ENCODE data around the gene MOB3A. TPM values are rescaled to one million over a fixed set of nuclear protein-coding genes. Genes with fewer than 3 reads are reported as not detected.

Gene MOB3A
- polyA plus RNA-seq, 1 donor = 13.4 TPM

DNA sequence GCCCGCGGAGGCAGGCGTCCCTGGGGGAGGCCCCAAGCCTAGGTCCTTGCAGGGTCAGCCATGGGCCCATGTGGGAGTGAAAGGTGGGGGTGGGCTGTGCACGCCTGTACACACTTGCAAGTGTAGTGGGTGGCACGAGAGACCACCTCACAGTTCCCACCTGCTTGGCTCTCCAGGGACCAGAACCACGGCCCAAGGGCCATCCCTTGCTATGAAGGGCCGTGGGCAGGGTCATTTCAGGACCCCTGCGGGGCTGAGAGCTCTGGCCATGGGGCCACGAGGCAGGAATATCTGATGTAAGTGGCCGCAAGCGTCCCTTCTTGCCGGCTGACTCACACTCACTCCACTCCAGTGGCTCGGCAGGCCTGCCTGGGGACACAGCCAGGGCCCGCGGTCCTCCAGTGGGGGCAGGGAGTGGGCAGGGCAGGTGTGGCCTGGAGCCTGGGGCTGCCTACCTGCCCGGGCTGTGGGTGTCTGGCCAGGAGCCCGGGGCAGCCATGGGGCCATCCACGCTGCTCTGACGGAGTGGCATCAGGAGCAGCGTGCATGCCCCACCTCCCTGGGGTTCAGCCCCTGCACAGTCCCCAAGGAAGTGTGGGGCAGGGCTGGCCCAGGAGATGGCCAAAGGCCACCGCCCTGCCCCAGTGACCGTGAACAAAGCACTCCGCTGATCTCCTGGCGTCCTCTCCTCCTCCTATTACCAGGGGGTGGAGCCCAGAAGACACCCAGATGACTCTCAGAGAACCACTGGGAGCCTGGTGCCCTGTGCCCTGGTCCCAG lies 36.5 kb downstream of the MOB3A start:
- DNase-seq (ENCODE audit: low read depth) = no peak

DNA sequence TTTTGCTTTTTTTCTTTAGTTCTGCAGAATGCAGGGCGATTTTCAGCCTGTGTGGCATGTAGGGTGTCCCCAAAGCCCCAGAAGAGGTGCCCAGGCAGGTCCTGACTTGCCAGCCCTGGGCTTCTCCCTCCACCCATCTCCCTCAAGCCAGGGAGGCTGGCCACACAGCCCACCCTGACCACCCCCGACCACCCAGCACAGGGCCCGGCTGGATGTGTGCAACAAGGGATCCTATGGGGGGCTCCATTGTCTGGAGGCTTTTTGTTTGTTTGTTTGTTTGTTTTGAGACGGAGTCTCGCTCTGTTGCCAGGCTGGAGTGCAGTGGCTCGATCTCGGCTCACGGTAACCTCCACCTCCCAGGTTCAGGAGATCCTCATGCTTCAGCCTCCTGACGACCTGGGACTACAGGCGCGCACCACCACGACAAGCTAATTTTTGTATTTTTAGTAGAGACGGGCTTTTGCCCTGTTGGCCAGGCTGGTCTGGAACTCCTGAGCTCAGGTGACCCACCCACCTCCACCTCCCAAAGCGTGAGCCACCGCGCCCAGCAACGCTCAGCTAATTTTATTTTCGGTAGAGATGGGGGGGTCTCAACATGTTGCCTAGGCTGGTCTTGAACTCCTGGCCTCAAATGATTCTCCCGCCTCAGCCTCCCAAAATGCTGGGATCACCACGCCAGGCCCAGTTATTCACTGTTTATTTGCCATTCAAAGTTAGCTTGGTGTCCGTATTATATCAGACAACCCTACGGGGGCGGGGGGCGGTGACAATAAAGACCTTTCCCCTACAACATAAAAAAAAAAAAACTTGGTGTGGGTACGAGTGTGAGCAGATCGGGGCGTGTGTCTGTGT lies 37.3 kb downstream of the MOB3A start:
- DNase-seq (ENCODE audit: low read depth) = no peak

DNA sequence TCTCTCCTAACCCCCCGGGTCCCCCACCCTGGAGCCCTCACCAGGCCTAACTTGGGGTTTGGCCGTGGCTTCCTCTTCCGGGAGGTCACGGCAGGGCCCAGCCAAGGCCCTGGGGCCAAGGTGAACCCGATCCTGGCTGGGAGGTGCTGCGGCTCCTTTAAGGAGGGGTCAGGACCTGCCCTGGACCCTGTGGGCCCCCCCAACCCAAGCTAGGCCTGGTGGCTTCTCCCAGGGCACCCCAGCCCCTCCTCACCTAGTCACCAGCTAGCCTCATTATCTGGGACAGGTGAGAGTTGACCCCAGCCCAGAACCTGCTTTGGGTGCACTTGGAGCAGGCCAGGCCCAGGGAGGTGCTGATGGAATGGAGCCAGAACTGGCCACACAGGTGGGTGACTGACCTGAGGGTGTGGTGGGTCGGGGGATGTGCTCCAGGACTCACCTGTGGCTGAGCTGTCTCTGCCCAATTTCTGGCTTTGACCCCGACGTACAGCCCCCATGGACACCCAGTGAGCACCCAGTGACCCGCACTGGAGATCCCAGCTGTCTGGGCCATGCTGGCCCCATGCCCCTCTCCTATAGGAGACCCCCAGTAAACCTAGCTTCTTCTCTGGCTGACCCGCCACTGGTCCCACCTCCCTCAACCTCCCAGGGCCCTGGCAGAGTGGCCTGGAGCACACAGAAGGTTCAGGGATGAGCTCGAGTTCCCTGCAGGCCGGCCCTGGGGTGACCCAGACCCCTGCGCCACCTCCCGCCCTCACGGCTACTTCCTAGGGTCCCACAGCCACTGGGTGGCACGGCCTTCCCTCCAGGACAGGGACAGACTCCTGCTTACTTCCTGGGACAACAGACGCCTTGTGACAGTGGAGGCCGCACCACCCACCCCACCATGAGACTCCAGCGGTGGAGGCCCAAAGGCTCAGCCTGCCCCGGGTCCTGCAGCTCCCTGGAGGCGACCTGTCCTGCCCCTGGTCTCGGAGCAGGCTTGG lies 38.3 kb downstream of the MOB3A start:
- no peak for DNase-seq (ENCODE audit: low read depth)

DNA sequence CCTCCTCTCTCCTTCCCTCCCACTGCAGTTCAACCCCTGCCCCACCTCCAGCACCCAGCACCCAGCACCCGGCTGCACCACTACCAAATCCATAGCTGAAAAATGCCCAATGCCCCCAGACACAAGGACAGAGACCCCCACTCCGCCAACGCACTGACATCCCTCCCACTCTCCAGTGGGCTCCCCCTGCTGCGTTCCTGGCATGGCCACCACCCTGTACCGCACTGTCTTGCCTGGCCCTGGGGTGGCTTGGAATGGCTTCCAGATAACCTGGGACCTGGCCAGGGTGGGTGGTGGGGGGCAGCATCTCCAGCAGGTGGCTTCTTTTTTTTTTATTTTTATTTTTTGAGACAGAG lies 39.3 kb downstream of the MOB3A start:
- no peak for DNase-seq (ENCODE audit: low read depth)

DNA sequence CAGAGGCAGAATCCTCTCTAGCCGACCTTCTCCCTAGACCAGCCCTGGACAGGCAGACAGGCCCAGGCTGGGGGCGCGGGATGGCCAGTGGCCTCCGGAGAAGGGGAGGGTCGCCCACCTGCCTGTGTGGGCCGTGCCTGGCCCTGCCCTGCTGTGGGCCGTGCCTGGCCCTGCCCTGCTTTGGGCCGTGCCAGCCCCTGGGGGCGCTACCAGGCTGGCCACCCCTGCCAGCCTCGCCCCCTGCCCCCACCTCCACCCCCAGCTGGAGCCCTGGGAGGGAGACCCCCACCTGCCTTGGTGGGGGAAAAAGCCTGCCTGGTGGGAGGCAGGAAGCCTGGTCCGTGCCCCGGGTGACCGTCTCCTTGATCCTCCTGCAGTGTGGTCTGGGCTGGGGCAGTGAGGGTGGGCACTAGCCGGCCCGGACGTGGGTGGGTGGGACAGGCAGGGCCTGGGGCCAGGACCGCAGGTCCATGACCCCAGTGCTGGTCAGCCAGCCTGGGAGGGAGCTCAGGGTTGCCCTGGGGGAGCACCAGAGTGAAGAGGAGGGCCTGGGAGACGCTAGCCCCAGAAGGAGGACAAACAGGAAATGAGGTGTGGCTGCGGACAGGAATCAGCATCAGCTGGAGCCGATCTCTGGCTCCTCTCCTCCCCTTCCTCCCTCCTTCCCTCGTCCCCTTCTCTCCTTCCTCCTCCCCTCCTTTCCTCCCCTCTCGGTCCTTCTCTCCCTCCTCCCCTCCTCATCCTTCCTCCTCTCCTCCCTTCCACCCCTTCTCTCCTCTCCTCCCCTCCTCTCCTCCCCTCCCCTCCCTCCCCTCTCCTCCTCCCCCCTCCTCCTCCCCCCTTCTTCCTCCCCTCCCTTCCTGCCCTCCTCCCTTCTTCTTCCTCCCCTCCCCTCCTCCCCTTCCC lies 39.9 kb downstream of the MOB3A start:
- peak; percentile 81 for DNase-seq (ENCODE audit: low read depth)

DNA sequence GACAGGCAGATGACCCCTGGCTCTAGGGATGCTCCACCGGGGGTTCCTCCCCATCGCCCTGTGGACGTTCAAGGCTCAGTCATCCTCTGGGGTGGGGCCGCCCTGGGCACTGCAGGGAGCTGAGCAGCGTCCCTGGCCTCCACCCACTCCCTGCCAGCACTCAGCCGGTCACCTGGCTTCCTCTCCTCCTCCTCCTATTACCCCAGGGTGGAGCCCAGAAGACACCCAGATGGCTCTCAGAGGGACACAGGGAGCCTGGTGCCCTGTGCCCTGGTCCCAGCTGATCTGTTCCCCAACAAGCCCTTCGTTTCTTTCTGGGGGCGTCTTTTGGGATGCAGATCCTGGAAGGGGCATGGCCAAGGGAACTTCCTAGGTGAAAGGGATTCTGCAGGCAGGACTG lies 41.4 kb downstream of the MOB3A start:
- DNase-seq (ENCODE audit: low read depth) = no peak

DNA sequence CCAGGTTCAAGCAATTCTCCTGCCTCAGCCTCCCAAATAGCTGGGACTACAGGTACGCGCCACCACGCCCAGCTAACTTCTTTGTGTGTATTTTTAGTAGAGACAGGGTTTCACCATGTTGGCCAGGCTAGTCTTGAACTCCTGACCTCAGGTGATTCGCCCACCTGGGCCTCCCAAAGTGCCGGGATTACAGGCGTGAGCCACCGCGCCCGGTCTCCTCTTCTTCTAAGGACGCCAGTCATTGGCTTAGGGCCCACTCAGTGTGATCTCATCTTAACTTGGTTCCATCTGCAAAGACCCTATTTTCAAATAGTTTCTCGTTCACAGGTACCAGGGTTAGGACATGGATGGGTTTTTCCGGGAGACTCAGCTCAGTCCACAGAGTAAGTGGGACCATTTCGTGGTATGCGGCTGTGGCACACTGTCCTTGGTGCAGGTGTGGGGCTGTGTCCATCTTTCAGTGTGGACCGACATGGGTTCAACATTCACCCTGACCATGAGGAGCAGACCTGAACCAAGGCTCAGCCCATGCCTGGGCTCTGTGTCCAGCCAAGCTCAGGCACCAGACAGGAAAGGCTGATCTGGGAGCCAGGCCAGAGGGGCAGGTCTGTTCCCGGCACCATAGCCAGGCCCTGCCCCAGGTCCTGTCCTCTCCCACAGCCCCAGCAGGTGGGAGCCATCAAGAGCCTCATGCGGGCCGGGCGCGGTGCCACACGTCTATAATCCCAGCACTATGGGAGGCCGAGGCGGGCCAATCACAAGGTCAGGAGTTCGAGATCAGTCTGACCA lies 42.3 kb downstream of the MOB3A start:
- DNase-seq (ENCODE audit: low read depth) = no peak

DNA sequence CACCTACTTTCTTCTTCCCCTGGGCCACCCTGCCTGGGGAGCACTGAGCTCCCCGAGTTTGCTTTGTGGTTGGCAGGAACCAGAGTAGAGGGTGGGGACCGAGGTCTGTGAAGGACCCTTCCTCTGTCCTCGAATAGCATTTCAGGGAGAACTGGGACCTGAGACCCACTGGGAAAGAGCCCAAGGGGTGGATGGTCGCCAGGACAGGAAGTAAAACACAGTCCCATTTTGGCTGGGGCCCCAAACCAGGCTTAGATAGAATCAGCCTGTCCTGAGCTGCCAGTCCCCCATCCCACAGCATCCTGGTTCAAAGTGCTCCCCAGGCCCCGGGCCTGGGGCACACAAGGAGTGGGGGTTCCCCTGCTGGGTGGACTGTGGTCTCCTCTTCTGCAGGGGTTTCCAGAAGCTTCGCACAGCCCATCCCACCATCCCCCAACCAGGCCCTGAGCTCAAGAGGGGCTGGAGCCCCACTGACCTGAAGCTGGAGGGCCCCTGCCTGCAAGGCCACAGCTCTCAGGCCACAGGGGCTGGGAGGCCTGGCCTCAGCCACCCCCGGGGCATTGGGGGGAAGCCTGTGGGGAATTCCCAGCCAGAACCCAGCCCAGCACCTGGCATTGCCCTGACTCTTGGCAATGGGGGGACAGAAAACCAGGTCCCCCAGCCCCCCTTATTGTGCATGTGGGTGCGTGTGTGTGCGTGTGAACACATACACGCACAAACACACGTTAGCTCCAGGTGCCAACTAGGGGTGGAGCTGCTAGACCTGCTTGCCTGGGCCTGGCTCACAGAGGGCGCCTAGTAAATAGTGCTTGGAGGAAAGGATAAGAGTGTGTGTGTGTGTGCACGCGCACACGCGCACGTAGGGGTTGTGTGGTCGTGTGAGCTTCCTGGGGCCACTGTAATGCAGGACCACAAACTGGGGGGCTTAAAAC lies 44.1 kb downstream of the MOB3A start:
- no peak for DNase-seq (ENCODE audit: low read depth)

DNA sequence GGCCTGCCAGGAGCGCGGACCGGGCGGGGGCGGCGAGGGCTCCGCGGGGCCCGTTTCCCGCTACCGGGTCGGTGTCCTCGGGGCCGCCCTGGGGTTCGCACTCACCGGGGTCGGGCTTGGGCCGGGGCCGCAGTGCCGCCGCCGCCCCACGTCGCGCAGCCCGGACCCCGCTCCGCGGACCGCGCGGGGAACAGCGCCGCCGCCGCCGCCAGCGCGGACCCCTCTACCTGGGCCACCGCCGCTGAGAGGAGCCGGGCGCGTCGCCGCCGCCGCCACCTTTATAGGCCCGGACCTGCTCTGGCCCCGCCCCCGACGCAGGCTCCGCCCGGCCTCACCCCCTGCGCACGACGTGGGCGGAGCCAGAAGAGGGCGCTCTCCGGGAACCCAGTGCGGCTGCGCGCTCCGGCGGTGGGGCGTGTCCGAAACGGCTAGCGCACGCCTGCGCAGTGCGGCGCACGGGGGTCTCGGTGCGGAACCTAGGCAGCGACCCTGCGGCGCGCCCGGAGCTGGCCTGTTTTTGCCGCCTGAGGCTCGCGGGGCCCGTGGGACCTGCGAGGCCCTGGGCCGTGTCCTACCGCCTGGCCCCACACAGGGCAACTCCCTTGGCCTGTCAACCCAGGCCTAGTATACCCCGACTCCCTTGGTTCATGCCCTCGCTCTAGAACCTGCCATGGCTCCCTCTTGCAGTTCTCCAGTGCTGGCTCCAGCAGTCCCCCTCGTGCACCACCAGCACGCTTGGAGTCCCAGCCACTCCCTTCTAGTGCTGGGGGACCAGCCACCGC lies 44.9 kb downstream of the MOB3A start, which contains the start of gene MKNK2:
Gene MKNK2, minus strand, starts transcription at position 254 of the 782 bp plus-strand sequence. CDS start 393 bp downstream, outside the sequence.
- no peak for DNase-seq (ENCODE audit: low read depth)

DNA sequence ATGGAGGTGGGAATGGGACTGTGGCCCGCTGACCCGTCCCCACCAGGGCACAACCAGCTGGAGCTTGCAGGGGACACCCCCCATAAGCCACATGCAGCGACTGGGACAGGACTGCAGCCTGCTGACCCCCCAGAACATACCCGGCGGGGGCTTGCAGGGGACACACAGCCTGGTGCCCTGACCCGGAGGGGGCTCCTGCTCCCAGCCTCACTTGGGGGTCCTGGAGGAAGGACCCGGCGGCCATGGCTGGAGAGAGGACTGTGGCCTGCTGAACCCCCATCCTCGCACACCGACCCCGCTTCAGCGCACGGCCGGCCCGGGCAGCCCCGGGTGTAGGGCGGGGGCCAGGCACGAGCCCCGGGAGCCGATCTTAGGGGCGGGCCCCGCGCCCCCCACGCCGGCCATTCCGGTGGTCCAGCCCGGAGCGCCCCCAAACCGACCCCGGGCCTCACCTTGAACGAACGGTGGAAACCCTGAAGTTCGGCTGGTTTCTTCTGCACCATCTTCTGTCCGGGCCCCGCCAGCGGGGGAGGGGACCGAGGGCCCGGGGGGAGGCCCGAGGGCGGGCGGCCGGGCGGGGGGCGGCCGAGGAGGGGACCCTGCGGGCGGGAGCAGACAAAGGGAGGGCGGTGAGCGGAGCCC lies 45.7 kb downstream of the MOB3A start:
- no peak for DNase-seq (ENCODE audit: low read depth)

DNA sequence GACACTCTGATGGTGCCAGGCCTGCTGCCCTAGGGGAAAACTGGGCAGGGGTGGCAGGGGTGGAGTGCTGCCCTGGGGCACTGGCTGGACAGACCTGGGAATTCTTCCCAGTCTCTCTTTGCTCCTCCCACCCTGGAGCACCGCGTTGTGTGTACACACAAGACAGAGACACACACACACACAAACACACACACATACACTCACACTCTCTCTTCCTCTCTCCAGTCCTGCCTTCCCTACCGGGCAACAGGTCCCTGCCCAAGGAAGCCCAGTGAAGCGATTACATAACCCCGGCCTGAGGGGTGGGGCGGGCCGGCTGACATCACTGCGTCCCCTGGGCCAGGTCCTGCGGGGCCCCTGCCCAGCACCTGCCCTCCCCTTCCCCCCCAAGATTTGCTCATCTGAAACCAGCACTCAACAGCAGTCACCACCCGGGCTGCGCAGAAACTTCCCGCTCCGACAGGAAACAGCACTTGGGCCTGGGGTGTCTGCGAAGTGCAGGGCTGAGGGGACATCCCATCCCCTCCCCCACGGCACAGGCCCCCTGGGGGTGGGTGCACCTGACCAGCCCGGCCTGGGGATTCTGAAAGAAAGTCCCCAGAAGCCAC lies 46.3 kb downstream of the MOB3A start:
- DNase-seq (ENCODE audit: low read depth) = no peak

DNA sequence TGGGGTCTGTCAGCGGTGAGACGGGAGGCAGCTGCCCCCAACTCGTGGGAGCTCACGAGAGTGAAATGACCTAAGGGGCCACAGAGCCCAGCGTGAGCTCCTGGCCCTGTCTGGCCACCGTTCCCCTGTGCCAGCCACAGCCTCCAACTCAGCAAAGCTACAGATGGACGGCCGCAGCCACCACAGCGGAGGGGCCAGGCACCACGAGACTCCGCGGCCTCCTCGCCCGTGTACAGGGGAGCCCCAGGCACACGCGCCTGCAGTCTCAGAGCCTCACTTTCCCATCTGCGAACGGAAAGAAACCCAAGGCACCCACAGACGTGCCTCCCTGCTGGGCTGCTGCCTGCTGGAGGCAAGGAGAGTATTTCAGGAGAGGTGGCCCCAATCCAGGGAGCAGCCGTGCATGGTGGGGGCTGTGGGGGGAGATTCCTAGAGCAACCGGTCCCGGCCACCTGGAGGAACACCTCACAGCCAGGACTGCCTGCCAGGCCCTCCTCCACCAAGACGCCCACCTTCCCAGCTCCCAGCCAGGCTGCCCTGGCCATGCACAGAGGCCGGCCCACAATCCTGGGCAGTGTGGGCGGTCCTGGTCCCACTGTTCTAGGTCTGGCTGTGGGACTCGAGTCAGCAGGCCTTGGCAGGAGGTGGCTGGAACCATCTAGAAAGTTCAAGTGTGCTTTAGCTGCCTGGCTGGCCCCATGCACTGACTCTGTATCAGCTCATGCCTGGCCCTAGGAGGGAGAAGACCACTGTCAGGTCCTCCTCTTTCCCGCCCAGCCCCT lies 47.0 kb downstream of the MOB3A start:
- no peak for DNase-seq (ENCODE audit: low read depth)

DNA sequence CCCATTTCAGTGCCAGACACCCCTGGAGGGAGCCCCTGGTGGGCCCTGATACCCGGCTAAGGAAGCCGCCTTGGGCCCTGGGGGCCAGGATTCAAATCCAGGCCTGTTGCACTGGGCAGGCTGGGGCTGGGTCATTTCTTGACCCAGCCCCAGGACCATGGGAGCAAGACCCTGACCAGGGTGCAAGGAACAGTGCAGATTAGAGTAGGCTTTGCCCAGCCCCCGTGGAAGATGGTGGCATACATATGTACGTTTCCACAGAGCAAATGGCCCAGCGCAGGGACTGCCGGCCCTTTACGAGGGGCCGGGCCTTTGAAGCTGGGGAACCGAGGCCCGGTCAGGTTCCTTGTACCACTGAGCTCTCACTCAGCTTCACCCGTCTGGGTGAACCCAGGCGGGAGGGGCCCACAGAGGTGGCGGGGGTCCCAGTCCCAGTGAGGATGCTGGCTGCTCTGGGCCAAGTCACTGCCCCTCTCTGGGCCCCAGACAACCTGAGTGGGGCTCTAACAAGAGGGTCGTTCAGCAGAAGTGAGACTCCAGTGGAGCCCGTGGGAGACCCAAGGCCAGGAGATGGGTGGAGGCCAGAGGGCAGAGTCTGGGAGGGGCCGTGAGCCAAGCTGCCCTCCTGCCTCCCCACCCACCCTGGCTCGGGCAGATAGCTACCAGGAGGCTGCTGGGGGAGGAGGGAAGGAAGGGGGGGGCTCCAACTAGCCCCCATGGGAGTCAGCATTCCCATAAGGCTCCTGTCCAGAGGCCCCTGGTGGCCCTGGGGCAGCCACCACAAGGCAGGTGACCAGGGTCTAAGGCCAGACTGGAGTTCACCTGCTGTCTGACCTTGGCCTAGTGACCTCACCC lies 47.8 kb downstream of the MOB3A start:
- no peak for DNase-seq (ENCODE audit: low read depth)

DNA sequence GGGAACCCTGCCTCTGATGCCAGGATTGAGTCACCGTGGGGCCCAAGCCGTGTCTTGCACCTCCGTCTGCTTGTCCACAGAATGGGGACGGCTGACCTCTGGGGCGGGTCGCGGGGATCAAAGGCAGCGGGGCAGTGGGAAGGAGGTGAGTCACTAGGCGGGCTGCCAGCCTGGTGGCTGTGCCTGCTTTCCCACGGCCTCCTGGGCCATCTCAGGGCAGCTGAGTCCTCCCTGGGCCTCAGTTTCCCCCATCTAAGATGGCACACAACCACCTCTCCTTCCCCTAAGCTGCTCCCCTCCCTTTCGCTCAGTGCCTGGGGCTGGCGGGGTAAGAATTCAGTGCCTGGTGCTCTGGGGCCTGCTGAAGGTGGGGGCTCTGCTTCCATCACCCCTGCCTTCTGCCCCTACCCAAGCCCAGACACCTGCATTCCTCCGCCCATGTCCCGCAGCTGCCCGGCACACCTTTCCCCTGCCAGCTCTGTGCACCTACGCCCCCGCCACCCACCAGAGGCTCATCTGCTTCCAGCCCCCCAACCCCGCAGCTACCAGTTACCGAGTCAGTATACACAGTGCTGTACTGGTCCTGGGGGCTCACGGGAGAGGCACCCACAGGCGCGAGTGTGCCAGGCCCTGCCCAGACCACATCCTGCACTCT lies 48.5 kb downstream of the MOB3A start:
- no peak for DNase-seq (ENCODE audit: low read depth)

DNA sequence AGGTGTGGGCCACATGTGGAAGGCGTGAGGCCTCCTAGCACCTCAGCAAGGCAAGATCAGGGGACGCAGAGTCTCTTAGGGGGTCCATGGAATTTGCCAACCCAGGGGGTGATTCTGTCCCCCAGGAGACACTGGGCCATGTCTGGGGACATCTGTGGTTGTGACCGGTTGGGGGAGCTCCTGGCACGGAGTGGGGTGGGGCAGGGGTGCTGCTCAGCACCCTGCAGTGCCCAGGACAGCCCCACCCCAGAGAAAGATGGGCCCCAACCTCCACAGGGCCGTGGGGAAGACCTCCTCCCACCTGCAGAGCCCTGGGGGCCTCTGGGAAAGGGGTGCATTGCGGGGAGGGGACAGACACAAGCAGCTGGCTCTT lies 49.1 kb downstream of the MOB3A start:
- no peak for DNase-seq (ENCODE audit: low read depth)
